Neural cell (in vitro differentiated cells): ENCODE measurements around the gene STK36. TPM values are rescaled to one million over a fixed set of nuclear protein-coding genes. Genes with fewer than 3 reads are reported as not detected.

Experiments used
- H2AFZ ChIP-seq: fragments of 200-600, 300-800 bp; sonication (generic), shearing (Covaris generic); 2 replicates; pipeline ENCODE4 v1.6.0; 2014; ENCODE audit warnings: low read depth, mild to moderate bottlenecking, antibody characterized with exemption, low read length, moderate library complexity
- H3F3A ChIP-seq: fragments of 200-600 bp; shearing (Covaris generic); 2 replicates; pipeline ENCODE4 v1.6.1; 2016; ENCODE audit warnings: mild to moderate bottlenecking, moderate library complexity, mixed read lengths, antibody characterized with exemption, low read length; ENCODE audit not compliant: insufficient read depth, poor library complexity, severe bottlenecking
- H3K27ac ChIP-seq: fragments of 200-600, 300-800 bp; sonication (generic), shearing (Covaris generic); 2 replicates; pipeline ENCODE4 v1.5.1; 2014; ENCODE audit warnings: mild to moderate bottlenecking, low read length, moderate library complexity
- H3K27me3 ChIP-seq: fragments of 300-800, 200-600 bp; sonication (generic), shearing (Covaris generic); 2 replicates; pipeline ENCODE4 v1.6.0; 2014; ENCODE audit warnings: mild to moderate bottlenecking, low read depth, low read length, moderate library complexity; ENCODE audit not compliant: insufficient read depth
- H3K36me3 ChIP-seq: fragments of 300-800, 200-600 bp; sonication (generic), shearing (Covaris generic); 2 replicates; pipeline ENCODE4 v1.5.1; 2014; ENCODE audit warnings: mild to moderate bottlenecking, antibody characterized with exemption, low read length, moderate library complexity; ENCODE audit not compliant: insufficient read depth
- H3K4me2 ChIP-seq: fragments of 300-800, 200-600 bp; sonication (generic), shearing (Covaris generic); 2 replicates; pipeline ENCODE4 v1.6.0; 2014; ENCODE audit warnings: mild to moderate bottlenecking, low read length
- H3K4me3 ChIP-seq: fragments of 300-800, 200-600 bp; sonication (generic), shearing (Covaris generic); 2 replicates; pipeline ENCODE4 v1.5.1; 2014; ENCODE audit warnings: mild to moderate bottlenecking, low read length, moderate library complexity
- H3K79me2 ChIP-seq: fragments of 200-600 bp; shearing (Covaris generic); replicated peaks from 2 replicates; pipeline ENCODE4 v1.6.0; 2014; ENCODE audit warnings: mild to moderate bottlenecking, low read length, moderate library complexity; ENCODE audit not compliant: insufficient read depth
- H3K9ac ChIP-seq: fragments of 300-800, 200-600 bp; sonication (generic), shearing (Covaris generic); 2 replicates; pipeline ENCODE4 v1.6.1; 2016; ENCODE audit warnings: mild to moderate bottlenecking, low read length, mixed read lengths
- H3K9me2 ChIP-seq: fragments of 200-600 bp; shearing (Covaris generic); 2 replicates; pipeline ENCODE4 v1.6.1; 2016; ENCODE audit warnings: mild to moderate bottlenecking, low read length, mixed read lengths; ENCODE audit not compliant: insufficient read depth
- H3K9me3 ChIP-seq: fragments of 200-600, 300-800 bp; sonication (generic), shearing (Covaris generic); 2 replicates; pipeline ENCODE4 v1.6.1; 2016; ENCODE audit warnings: mild to moderate bottlenecking, mixed run types, low read length, moderate library complexity, mixed read lengths
- H4K20me1 ChIP-seq: fragments of 200-600 bp; shearing (Covaris generic); 2 replicates; pipeline ENCODE4 v1.6.1; 2016; ENCODE audit warnings: mild to moderate bottlenecking, mixed run types; ENCODE audit not compliant: insufficient read depth
- CTCF ChIP-seq: fragments of 450-650 bp; IDR thresholded peaks from 2 replicates; pipeline ENCODE4 v1.5.1; 2014; ENCODE audit warnings: antibody characterized with exemption, mild to moderate bottlenecking, moderate library complexity; ENCODE audit not compliant: poor library complexity, severe bottlenecking
- EP300 ChIP-seq: fragments of 450-650 bp; conservative IDR thresholded peaks from 2 replicates; pipeline ENCODE4 v1.6.1; 2014; ENCODE audit warnings: antibody characterized with exemption, mild to moderate bottlenecking, moderate library complexity; ENCODE audit not compliant: poor library complexity, severe bottlenecking
- EZH2 ChIP-seq: fragments of 200-600, 300-800 bp; shearing (Covaris generic), sonication (generic); IDR thresholded peaks from 2 replicates; pipeline ENCODE4 v1.6.1; 2014; ENCODE audit warnings: antibody characterized with exemption, low read length, borderline replicate concordance, mild to moderate bottlenecking; ENCODE audit not compliant: insufficient read depth, poor library complexity, severe bottlenecking
- MXI1 ChIP-seq: fragments of 450-650 bp; conservative IDR thresholded peaks from 2 replicates; pipeline ENCODE4 v1.6.1; 2014; ENCODE audit warnings: antibody characterized with exemption, mild to moderate bottlenecking; ENCODE audit not compliant: poor library complexity, severe bottlenecking
- POLR2AphosphoS5 ChIP-seq: IDR thresholded peaks from 2 replicates; pipeline ENCODE4 v1.6.1; 2012
- RAD21 ChIP-seq: fragments of 450-650 bp; conservative IDR thresholded peaks from 2 replicates; pipeline ENCODE4 v1.6.1; 2014; ENCODE audit warnings: antibody characterized with exemption, mild to moderate bottlenecking, moderate library complexity
- REST ChIP-seq: IDR thresholded peaks from 2 replicates; pipeline ENCODE4 v1.6.1; 2012; ENCODE audit warnings: borderline replicate concordance
- SMC3 ChIP-seq: fragments of 450-650 bp; conservative IDR thresholded peaks from 2 replicates; pipeline ENCODE4 v1.6.1; 2014; ENCODE audit warnings: antibody characterized with exemption, mild to moderate bottlenecking, moderate library complexity; ENCODE audit not compliant: poor library complexity
- TAF1 ChIP-seq: IDR thresholded peaks from 2 replicates; pipeline ENCODE4 v1.6.1; 2012; ENCODE audit warnings: low read depth
- polyA plus RNA-seq: library from polyadenylated mRNA; depleted of rRNA; stranded (reverse); fragments of >200 nt; gene quantifications from 2 replicates; pipeline ENCODE4 v1.2.3, GENCODE V29; 2014

The STK36 gene
- polyA plus RNA-seq, 1 donor from 2014 or later = 69.7 TPM

DNA sequence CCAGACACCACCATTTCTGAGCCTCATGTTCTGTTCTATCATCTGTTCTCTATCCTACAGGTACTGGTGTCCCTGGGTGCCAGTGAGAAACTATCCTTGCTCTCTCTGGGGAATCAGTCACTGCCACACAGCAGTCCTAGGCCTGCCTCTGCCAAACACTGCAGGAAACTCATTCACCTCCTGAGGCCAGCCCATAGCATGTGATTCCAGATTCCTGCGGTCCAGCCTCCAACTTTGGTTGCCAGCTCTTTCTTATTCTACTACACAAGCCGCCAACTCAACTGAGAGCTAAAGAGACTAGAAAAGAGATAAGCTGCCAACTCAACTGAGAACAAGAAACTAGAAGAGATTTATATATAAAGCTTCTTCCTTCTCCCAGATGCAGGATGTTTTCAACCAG lies 29.9 kb downstream of the STK36 start:
- no peak overlapping the region for H3K4me2 ChIP-seq
- H2AFZ ChIP-seq = no peak overlapping the region
- H3K9me2 ChIP-seq = no peaks in the 10 kb centered on the region
- no peaks in the 10 kb centered on the region for H3K79me2 ChIP-seq
- no peak overlapping the region for H3K9ac ChIP-seq
- no peaks in the 10 kb centered on the region for H3K36me3 ChIP-seq
- H4K20me1 ChIP-seq = no peaks in the 10 kb centered on the region
- no peaks in the 10 kb centered on the region for H3K9me3 ChIP-seq
- no peaks in the 10 kb centered on the region for H3K27me3 ChIP-seq
- TF ChIP-seq RAD21 = no peak
- no peak for TF ChIP-seq TAF1
- no peak for TF ChIP-seq EZH2
- TF ChIP-seq POLR2AphosphoS5 = no peak
- TF ChIP-seq MXI1 = no peak
- TF ChIP-seq SMC3 = no peak
- no peak for TF ChIP-seq EP300
- TF ChIP-seq CTCF = no peak
- no peak for TF ChIP-seq REST
- no peak overlapping the region for H3K27ac ChIP-seq
- no peak overlapping the region for H3K4me3 ChIP-seq
- H3F3A ChIP-seq = no peaks in the 10 kb centered on the region

- Histone ChIP-seq H3K4me2 (no peak overlapping the region), H3K36me3 (no peaks in the 10 kb centered on the region), H3K9me2 (no peaks in the 10 kb centered on the region), H3K27me3 (no peaks in the 10 kb centered on the region), H2AFZ (no peak overlapping the region), H3K9ac (no peak overlapping the region), H3K4me3 (no peak overlapping the region), H3K9me3 (no peaks in the 10 kb centered on the region), H3F3A (no peaks in the 10 kb centered on the region), H3K27ac (no peak overlapping the region), H4K20me1 (no peaks in the 10 kb centered on the region), H3K79me2 (no peaks in the 10 kb centered on the region)
- TF ChIP-seq POLR2AphosphoS5 = no peak
- TF ChIP-seq CTCF = no peak
- TF ChIP-seq RAD21 = no peak
- no peak for TF ChIP-seq EP300
- TF ChIP-seq REST = no peak
- TF ChIP-seq MXI1 = no peak
- no peak for TF ChIP-seq EZH2
- TF ChIP-seq TAF1 = no peak
- no peak for TF ChIP-seq SMC3
Measured at GRCh38 chr2:218703341-218703740, 31.5 kb downstream of the STK36 start.
